Nucleus accumbens (tissue), 56 donors: ENCODE results near the gene GNL3.

Experiments
- DNase-seq, 56 donors: peaks; one replicate each; lab custom pipeline; 2025; lab: John Stamatoyannopoulos, UW

Gene GNL3

GRCh38 chr3:52685285-52685708, 535 bp upstream of the GNL3 start:
- peak in 40 of 56 donors; percentile 49 to 93 (median 82) for DNase-seq

GRCh38 chr3:52688266-52688665, 2.4 kb downstream of the GNL3 start:
- no peak for DNase-seq

GRCh38 chr3:52689151-52689550, 3.3 kb downstream of the GNL3 start:
- no peak for DNase-seq

GRCh38 chr3:52690560-52690959, 4.7 kb downstream of the GNL3 start:
- no peak for DNase-seq

GRCh38 chr3:52693071-52693470, 7.2 kb downstream of the GNL3 start:
- DNase-seq = no peak

- no peak for DNase-seq
These were observed 8.8 kb downstream of the GNL3 start for GRCh38 chr3:52694528-52695189.

GRCh38 chr3:52695798-52696671, 10.2 kb downstream of the GNL3 start:
- DNase-seq = no peak

GRCh38 chr3:52696830-52697631, 11.2 kb downstream of the GNL3 start:
- no peak for DNase-seq

GRCh38 chr3:52697632-52697965, 11.8 kb downstream of the GNL3 start:
- DNase-seq = no peak

- DNase-seq = no peak
These were observed 17.5 kb downstream of the GNL3 start for GRCh38 chr3:52703341-52703740.

- DNase-seq = peak in 1 of 56 donors; percentile 15
These were observed 19.0 kb downstream of the GNL3 start for GRCh38 chr3:52704611-52705437.

GRCh38 chr3:52705438-52705687, 19.5 kb downstream of the GNL3 start:
- peak in 1 of 56 donors; percentile 64 for DNase-seq

GRCh38 chr3:52705688-52706686, 20.2 kb downstream of the GNL3 start, which contains the start of the genes GLT8D1 and SPCS1:
GLT8D1 (minus strand) TSS chr3:52705791; CDS start chr3:52700460, 5,331 bp downstream.
SPCS1 (plus strand) TSS chr3:52706106; CDS start chr3:52706247, 141 bp downstream.
- peak; percentile 33 to 98 (median 88) for DNase-seq

GRCh38 chr3:52707585-52707984, 21.8 kb downstream of the GNL3 start:
- DNase-seq = no peak

- no peak for DNase-seq
These were observed 24.7 kb downstream of the GNL3 start for GRCh38 chr3:52710512-52710911.

GRCh38 chr3:52712291-52713212, 26.7 kb downstream of the GNL3 start:
- no peak for DNase-seq

- no peak for DNase-seq
These were observed 28.8 kb downstream of the GNL3 start for GRCh38 chr3:52714335-52715302.
